HepG2 (cell line): ENCODE results near the gene IP6K1.

ENCODE experiments used
- DPF2 ChIP-seq: sonication (generic); formaldehyde crosslinking; IDR thresholded peaks from 2 replicates; pipeline ENCODE4 v1.4.0; 2020; ENCODE audit warnings: mild to moderate bottlenecking, low read depth, missing genetic modification reagents, borderline replicate concordance
- GABPA ChIP-seq, 2 experiments: IDR thresholded peaks; 2 replicates each; pipeline ENCODE4 v1.6.1; 2011 to 2016; ENCODE audit warnings: low read depth in 2 of 2, low read length in 1 of 2, missing biosample characterization in 1 of 2, missing genetic modification characterization in 1 of 2
- GATAD2A ChIP-seq: IDR thresholded peaks from 2 replicates; pipeline ENCODE4 v1.6.1; 2016
- RAD21 ChIP-seq: fragments of 450-650 bp; formaldehyde crosslinking; IDR thresholded peaks from 2 replicates; pipeline ENCODE4 v1.5.0; 2020; ENCODE audit warnings: mild to moderate bottlenecking
- SOX6 ChIP-seq, 2 experiments: fragments of 450-650 bp in 1 of 2; sonication (generic) in 1 of 2; formaldehyde crosslinking in 1 of 2; IDR thresholded peaks; 2 replicates each; pipeline versions ENCODE4 v1.4.0 to v1.6.1; 2017 to 2020; ENCODE audit warnings: antibody characterized with exemption in 1 of 2, mild to moderate bottlenecking in 1 of 2, missing genetic modification reagents in 1 of 2
- SRY ChIP-seq: sonication (generic); formaldehyde crosslinking; IDR thresholded peaks from 2 replicates; pipeline ENCODE4 v1.8.0; 2022; ENCODE audit warnings: mild to moderate bottlenecking, missing genetic modification reagents
- ZFAT ChIP-seq: sonication (generic); formaldehyde crosslinking; conservative IDR thresholded peaks from 2 replicates; pipeline ENCODE4 v1.8.1; 2023; ENCODE audit warnings: missing genetic modification reagents, inconsistent platforms
- TF ChIP-seq, protein P1 (sequence below): IDR thresholded peaks from 2 replicates; pipeline ENCODE4 v1.6.1; 2012; ENCODE audit warnings: inconsistent platforms
- TF ChIP-seq, protein P2 (sequence below): sonication (generic); formaldehyde crosslinking; IDR thresholded peaks from 2 replicates; pipeline ENCODE4 v1.5.0; 2020; ENCODE audit warnings: mild to moderate bottlenecking, missing genetic modification reagents, moderate library complexity
- TF ChIP-seq, protein P3 (sequence below): sonication (generic); formaldehyde crosslinking; IDR thresholded peaks from 2 replicates; pipeline ENCODE4 v1.5.0; 2020; ENCODE audit warnings: missing genetic modification reagents, mild to moderate bottlenecking, borderline replicate concordance

DNA sequence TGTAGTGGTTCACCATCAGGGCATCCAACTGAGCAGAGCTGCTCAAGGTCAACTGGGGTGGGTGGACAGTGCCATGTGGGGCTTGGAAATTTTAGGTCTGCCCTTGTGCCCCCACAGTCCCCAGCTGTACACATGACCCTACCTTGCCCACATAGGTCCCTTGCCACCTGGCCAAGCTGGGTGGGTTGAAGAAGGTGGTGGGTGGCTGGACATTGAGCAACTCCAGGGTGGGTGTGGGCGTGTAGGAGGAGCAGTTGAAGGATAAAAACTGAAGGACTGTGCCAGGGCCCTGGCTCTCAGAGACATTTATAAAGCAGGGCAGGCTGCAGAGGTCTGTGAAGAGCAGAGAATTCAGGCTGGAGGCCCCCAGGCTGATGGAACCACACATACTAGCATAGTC is 12.8 kb upstream of the IP6K1 start:
- TF ChIP-seq SRY (CRISPR knock-in tag) = no peak
- TF ChIP-seq, protein P1, sequence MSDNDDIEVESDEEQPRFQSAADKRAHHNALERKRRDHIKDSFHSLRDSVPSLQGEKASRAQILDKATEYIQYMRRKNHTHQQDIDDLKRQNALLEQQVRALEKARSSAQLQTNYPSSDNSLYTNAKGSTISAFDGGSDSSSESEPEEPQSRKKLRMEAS = no peak
- TF ChIP-seq, protein P2, sequence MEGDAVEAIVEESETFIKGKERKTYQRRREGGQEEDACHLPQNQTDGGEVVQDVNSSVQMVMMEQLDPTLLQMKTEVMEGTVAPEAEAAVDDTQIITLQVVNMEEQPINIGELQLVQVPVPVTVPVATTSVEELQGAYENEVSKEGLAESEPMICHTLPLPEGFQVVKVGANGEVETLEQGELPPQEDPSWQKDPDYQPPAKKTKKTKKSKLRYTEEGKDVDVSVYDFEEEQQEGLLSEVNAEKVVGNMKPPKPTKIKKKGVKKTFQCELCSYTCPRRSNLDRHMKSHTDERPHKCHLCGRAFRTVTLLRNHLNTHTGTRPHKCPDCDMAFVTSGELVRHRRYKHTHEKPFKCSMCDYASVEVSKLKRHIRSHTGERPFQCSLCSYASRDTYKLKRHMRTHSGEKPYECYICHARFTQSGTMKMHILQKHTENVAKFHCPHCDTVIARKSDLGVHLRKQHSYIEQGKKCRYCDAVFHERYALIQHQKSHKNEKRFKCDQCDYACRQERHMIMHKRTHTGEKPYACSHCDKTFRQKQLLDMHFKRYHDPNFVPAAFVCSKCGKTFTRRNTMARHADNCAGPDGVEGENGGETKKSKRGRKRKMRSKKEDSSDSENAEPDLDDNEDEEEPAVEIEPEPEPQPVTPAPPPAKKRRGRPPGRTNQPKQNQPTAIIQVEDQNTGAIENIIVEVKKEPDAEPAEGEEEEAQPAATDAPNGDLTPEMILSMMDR (CRISPR knock-in tag) = no peak
- TF ChIP-seq GABPA (IDR thresholded peaks at IDR 0.05; ENCODE audit: low read depth, low read length) = no peak
- TF ChIP-seq GABPA (CRISPR knock-in tag; IDR thresholded peaks at IDR 0.05; ENCODE audit: low read depth) = no peak
- no peak for TF ChIP-seq DPF2 (CRISPR knock-in tag)
- TF ChIP-seq RAD21 (CRISPR knock-in tag) = no peak
- no peak for TF ChIP-seq GATAD2A (CRISPR knock-in tag)
- no peak for TF ChIP-seq ZFAT (CRISPR knock-in tag)
- TF ChIP-seq, protein P3, sequence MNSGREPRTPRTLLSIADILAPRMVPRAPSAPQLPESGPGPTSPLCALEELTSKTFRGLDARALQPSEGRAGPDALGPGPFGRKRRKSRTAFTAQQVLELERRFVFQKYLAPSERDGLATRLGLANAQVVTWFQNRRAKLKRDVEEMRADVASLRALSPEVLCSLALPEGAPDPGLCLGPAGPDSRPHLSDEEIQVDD = no peak
- no peak for TF ChIP-seq SOX6 (IDR thresholded peaks at IDR 0.05)
- no peak for TF ChIP-seq SOX6 (CRISPR knock-in tag; IDR thresholded peaks at IDR 0.05)
